GM21723 (cell line): ENCODE data around the gene GRIN3A.
"Not testable (repeated sequence)": the region's sequence is repeated elsewhere in the genome, so short reads cannot be mapped to it uniquely, and the experiment has no call there.

ENCODE experiments used
- ATAC-seq: cut with Tn5 transposase; IDR thresholded peaks from one replicate; pipeline ENCODE4 v1.9.1; 2021; ENCODE audit warnings: mild to moderate bottlenecking, moderate library complexity; ENCODE audit not compliant: unreplicated experiment

GRIN3A gene

DNA sequence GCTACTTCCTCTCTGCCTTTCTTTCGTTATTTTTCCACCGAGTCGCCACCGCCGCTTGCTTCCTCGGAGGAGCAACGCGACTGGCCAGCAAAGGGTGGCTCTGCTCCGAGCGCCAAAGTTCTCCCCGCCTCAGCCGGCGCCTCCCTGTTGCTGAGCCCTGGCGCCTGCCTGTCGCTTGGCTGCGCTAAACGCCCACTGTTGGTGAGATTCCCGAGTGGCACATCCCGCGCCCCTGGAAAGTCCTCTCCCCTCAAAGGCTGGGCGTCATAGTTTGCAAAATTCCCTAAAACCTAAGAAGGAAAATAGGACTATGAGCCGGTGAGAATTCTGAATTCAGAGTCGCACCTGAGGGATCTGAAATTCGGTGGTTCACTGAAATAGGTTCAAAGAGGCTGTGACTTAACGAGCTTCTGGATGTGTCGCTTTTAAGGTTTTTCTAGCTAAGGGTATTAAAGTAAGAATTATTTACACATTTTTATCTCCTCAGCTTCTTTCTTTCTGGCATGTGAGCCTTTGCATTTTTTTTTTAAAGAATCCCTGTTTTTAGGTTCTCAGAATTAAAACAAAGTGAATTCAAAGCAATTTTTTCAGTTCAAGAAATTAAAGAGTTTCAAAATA, at the start of gene GRIN3A:
Gene GRIN3A, minus strand, starts transcription at position 82 of the 618 bp plus-strand sequence. CDS start 668 bp downstream, outside the sequence.
- no peak for ATAC-seq

DNA sequence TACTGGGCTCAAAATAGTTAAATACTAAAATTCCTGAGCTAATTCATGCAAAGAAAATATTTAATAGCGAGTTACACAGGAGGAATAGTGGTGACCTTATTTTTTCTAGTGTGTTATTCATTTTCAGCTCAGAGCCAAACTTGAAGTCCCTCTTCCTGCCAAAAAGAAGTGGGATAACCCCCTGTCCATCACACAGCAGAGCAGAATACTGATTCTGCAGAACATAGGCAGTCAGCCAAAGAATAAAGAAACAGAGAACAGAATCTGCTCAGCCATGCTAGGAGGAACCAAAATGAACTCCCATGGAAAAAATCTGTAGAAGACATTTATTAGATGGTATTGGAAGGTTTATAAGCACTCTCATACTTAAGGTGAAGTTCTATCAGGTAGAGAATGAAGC, 49.4 kb upstream of the GRIN3A start:
- ATAC-seq = no peak

DNA sequence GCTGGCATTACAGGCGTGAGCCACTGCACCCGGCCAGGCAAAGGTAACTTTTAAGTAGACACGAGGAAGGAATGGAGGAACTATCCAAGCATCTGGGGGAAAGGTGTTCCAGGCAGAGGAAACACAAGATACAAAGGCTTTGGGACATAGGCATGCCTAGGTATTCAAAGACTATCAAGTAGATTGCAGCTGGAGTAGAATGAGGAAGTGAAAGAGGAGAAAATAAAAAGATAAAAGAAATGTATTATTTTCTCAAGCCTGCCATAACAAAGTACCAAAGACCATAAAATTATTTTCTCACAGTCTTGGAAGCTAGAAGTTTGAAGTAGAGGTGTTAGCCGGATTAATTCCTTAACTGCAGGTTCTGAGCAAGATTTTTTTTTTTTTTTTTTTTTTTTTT, 39.9 kb upstream of the GRIN3A start:
- no peak for ATAC-seq

DNA sequence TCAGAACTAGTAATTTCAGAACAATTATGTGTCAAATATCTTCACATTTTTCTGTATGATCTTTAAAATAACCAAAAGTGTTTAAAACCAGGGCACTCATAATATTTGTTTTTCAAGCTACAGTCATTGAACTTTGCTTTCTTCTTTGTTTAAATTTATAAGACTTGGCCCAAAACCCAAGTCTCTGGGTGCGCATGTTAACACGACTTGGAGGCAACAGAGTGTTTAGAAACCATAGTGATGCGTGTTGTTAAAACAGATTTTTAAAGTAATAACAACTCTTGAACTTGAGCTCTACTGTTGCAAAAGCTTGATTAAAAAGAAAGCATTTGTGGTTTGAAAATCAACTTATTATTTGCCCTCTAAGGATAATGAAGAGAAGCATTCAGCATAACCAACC, 26.0 kb upstream of the GRIN3A start:
- ATAC-seq = no peak

DNA sequence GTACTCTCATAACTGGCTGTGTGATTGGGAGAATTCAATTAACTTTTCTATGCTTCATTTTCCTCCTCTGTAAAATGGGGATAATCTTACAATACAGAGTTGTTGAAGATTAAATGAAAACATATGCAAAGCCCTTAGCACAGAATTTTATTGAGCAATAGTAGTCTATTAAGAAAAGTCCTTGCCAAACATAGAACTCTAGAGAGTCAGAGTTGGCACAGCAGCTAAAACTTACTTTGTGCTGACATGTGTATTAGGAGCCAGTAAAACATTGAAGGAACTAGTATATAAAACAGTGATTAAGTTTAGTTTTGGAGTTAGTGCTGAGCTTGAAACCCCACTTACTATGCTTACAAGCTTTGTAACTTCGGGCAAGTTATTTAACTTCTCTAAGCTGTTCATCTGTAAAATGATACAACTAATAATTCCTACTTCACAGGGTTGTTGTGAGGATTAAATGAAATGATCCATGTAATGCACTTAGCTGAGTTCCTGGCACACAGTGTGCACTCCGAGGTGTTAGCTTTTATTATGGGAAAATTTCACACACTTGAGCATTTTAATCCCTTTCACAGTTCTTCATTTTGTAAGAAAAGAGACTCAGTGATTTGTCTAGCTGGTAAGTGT, 20.0 kb upstream of the GRIN3A start:
- no peak for ATAC-seq

DNA sequence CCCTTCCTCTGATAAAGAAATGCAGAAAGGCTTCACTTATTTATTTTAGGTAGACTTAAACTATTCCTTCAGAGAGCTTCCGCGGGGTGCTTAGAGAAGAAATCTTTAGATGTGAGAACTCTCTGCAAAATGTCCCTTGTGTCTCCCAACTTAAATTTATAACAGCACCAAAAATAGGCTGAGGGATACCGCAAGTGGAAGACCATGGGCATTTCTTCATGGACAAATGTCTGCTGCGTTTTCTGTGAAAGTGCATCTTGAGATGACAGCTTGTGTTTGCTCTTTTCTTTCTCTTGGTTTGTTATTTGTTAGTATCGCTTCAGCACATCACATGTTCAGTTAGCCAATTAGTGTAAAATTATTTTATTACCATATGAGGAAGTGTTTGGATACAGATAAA, 15.3 kb upstream of the GRIN3A start:
- no peak for ATAC-seq

DNA sequence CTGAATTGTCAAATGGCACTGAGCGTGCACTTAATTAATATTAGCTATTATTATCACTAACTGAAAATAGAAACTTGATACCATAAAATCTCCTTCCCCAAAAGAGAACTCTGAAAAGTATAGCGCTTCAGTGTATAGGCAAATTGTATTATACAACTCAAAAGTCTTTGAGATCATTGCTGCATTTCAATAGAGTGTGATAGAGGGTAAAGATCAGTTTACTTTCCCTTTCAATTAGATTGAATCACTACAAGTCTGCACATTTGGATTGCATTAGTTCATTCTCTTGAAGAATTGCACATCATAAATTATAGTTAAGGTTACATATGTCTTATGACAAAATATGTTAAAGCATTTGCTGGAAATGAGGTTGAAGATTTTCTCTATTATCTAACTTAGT, 13.4 kb upstream of the GRIN3A start:
- no peak for ATAC-seq

DNA sequence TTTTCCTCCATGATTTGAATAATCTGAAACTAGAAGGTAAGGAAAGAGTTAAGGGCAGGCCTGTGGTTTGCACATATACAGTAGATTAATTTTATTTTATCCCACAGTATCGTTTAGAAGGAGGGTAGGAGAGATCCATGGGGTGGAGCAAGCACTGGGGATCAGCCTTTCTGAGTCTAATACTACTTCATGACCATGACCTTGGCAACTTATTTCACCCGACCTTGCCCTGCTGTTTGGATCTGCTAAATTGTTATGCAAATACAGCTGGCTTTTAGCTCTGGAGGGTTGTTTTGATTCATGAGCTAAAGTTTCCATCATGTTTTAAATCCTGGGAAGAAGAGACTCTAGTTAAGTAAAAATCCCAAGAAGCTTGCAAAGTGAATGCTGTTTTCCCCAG, 864 bp upstream of the GRIN3A start:
- ATAC-seq = no peak

DNA sequence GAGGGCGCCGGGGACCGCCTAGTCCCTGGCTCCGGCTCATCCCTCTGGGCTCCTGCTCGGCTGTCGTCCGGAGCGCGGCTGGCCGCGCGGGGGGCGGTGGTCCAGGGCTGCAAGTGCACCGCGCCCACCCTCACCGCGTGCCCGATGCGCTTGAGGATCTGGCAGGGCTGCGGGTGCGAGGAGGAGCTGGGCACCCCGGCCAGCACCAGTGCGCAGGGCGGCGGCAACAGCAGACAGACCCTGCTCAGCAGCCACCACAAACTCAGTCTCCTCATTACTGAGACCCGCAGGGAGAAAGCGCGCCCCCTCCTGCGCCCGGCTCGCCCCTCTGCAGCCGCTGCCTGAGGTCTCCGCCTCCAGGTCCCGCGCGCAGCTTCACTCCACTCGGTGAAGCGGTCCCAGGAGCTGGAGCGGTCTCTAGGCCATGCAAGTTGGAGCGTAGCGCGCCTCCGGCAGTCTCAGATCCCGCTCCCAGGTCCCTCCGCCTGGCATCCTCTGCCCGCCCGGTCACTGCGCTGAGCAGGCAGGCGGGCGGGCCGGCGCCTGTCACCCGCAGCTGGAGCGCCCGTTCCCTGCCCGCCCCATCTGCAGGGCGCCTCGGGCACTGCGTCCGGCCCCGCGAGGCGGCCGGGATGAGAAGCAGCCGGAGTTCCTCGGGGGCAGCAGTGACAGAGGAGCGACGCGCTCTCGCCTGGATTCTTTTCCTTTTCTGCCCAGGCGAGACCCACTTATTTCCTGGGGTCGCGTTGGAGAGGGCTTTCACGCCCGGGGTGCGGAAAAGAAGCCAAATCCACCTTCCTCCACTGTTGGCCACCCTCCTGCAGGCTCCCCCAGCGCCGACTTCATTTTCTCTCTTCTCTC, 512 bp downstream of the GRIN3A start:
- ATAC-seq = no peak

DNA sequence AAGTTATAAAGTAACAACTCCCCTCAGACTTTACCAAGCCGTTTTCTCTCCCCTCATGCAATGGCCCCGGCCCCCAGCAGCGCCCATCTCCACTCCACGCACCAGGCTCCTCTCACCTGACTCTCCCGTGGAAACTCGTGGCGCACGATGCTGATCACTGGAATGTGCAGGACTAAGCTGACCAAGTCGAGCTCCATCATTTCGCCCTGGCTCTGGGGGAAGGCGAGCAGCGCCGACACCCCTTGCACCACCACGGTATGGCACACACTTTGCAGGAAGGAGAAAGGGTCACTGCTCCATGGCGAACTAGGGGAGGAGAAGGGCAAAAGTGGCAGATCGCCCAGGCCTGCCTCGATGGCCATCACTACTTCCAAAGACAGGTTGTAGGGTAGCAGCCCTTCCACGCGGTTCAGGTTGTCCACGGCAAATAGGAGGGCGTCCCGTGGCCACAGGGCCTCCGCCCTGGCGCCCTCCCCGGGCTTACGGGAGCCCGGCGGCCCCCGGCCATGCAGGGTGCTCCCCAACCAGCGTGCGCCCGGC, 1.2 kb downstream of the GRIN3A start:
- ATAC-seq = no peak

DNA sequence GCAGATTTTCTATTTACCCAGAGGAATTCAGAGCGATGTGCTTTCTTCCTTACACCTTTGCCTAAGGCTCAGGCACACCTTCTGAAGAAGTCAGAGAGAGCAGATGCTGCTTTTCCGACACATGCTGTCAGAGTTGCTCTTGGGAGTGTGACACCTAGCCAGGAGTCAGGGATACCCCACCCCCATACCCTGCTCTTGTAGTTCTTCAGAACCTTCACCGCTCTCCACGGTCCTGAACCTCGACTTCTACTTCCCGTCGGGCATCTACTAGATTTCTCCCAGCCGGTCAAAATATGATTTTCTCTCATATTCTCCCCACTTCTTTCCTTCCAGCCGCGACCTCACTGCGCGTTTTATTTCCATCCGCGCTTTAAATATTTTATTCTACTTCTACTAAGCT, 1.7 kb downstream of the GRIN3A start:
- no peak for ATAC-seq

DNA sequence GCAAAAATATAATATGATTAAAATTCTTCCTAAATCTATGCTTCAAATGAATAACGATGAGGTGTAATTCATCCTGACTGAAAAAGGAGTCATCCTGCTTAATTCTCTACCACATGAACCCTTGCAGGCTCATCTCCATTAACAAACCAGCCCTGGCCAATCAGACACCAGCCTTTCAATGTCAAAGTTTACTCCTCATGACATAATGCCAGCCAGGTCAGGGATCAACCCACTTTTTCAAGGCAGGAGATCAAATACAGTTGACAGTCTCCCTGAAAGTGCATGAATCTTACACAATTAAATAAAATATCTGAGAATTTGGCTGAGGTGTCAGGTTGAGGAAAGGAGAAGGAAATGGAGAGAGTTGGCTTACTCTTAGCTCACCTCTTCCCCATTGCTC, 7.0 kb downstream of the GRIN3A start:
- ATAC-seq = no peak

DNA sequence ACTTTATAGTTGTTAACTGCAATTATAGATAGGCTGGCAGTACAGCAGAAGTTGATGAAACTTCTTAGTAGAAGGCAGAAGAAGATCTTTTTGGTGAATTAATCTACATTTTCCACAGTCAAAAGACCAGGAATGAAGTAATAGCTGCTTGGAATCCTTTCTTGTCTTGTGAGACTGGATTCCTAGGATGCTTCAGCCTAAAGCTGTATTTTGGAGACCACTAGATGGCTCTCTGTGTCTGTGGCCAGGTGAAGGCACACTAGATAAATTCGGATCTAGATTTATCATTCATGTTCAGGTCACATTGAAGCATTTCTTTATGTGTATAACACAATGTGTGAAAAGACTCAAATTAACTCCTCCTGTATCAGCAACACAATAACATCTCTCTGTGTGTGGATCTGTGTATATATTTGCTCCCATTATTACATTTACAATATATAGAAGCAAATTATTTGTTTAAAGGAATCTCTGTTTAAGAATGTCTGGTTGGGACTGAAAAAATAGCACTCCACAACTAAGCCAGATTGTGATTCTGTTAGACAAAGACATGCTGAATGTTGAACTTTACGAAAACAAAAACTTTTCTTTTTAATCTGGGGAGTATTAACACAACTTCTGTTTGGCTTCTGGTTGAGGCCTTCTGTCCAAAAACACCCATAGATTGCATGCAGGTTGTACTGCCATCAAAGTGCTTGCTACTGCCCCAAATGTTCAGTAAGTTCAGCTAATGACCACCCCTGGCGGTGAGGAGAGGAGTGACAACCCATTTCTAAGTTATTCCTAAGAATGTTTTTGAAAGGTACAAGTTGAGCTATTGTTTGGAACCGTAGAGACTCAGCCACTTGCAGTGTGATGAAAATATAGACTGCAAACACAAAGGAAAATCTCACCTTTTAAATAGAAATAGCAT, 10.6 kb downstream of the GRIN3A start:
- peak; percentile 88 for ATAC-seq

DNA sequence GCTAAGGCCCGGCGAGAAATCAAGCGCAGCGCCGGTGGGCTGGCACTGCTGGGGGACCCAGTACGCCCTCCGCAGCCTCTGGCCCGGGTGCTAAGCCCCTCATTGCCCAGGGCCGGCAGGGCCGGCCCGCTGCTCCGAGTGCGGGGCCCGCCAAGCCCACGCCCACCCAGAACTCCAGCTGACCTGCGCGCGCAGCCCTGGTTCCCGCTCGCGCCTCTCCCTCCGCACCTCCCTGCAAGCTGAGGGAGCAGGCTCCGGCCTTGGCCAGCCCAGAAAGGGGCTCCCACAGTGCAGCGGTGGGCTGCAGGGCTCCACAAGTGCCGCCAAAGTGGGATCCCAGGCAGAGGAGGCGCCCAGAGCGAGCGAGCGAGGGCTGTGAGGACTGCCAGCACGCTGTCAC, 14.2 kb downstream of the GRIN3A start:
- not testable (repeated sequence) for ATAC-seq

DNA sequence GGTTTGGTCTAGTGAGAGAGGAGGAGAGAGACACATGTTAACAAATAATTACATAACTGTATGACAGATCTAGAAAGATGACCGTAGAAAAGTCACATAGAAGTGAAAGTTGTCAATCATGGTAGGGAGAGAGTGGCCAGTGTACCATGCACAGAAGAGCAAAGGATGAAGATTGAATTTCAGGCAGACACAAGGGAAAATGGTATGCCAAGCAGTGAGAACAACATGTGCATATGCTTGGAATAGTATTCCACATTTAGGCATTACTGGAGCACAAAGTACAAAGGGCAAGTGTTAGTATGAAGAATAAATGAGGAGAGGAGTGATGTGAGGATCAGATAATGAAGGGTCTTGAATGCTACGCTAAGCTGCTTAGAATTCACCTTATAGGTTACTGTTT, 20.3 kb downstream of the GRIN3A start:
- ATAC-seq = no peak

DNA sequence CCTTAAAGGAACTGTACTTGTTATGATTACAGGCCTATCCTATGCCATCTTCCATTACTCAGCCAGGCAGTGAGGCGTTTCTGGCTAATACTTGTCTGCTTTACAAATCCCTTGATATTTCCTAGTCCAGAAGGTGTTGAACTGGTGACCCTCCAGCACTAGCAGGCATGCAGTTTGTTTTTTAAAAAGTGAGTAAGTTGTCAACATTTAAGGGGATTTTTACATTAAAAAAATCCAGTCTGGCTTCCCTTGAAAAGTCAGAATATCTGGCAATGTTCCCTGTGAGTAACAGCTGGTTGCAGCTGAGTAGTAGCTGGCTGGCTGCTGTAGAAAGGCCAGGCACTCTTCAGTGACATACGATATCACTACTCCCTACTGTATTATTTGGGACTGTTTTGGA, 21.8 kb downstream of the GRIN3A start:
- no peak for ATAC-seq

DNA sequence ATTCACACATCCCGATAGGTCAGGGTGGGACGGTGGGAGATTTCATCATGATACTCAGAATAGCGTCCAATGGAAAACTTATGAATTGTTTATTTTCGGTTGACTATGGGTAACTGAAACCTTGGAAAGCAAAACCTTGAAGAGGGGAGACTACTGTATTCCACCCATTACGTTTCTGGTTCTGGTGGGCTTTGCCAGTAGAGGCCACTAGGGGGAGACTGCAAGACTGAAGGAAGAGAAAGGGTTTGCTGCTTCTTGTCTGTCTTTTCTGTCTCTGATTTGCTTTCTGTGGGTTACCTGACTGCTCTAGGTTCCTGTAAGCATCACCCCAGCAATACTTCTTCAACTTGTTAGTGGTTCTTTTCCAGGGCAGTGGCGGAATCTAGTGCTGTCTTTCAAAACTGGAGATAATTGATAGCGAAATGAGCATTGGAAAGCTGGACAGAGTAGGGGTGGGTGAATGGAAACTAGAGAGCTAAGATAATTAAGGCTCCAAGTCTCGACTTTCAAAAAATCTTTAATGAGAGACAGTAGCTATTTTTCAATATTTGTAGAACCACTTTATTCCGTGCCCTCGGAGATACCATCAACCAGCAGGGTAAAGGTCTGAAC, 27.0 kb downstream of the GRIN3A start:
- ATAC-seq = peak; percentile 76

DNA sequence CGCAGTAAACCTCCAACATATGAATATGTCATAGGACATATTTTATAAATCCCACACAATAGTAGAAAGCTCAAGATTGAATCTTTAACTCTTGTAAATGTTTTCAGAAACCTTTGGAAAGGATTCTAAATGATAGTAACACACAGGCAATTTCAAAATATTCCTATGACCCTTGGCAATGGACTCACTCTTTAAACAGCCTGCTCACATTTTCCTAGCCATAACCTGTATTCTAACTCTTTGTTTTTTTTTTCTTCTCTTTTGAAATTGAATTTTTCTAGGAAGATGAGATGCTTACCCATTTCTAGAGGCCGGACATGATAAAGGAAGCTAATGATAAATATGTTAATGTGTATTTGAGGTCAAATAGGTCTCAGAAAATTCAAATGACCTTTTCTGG, 29.6 kb downstream of the GRIN3A start:
- no peak for ATAC-seq

DNA sequence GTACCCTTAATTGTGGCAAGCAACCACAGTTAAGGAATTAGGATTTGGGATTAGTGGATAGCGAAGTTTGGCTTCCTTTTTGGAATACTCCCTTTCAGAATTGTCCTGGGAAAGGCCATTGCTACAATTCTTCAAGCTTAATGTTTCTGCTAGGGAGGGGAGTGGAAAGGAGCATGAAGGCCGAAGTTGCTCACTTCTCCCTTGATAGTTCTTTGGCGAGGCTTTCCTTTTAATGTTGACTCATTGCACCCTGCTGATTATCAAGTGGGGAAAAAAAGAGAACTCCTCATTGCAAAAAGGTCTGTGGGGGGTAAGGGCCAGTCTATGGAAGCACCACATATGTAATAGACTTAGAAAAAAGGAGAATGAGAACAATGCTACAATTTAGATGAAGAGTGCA, 30.7 kb downstream of the GRIN3A start:
- ATAC-seq = no peak

DNA sequence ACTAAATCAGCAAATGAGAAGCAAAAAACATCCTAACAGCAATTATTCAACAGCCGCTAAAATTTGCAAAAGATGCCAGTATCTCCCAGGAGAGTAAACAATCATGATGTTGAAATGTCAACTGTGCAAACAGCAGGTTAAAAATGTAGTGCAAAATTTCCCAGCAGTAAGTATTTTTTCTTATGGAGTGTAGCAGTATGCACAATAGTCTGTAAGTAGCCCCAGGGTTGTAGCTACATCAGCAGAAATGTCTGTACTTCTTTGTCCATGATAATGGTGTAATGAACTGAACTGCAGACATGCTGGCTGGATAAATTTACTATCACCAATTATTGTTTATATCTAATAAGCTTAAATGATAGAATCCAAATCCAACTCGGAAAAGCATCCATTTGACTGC, 31.4 kb downstream of the GRIN3A start:
- no peak for ATAC-seq
